ENCODE measurements around the gene FOCAD.

The FOCAD gene

GRCh38 chr9:20684875-20685696, 1.0 kb downstream of the FOCAD start:
- H3K27ac ChIP-seq (ENCODE audit: low read length): peak overlapping the region; percentile 68
- H3K4me1 ChIP-seq (ENCODE audit: control insufficient read depth, low read depth, low read length): peaks cover 15% of the 10 kb centered on the region
- H3K36me3 ChIP-seq (ENCODE audit: control insufficient read depth, low read depth, low read length): no peaks in the 10 kb centered on the region
- no peaks in the 10 kb centered on the region for H3K9me3 ChIP-seq (ENCODE audit: control insufficient read depth, low read depth, low read length)
- H3K27me3 ChIP-seq (ENCODE audit: control insufficient read depth, insufficient read depth, low read length): no peaks in the 10 kb centered on the region
- H3K4me3 ChIP-seq (ENCODE audit: low read length): peak overlapping the region; percentile 89
- peak overlapping the region; percentile 84 for H3K9ac ChIP-seq (ENCODE audit: low read length)

- Histone ChIP-seq H3K27me3 (ENCODE audit: control insufficient read depth, insufficient read depth, low read length) (no peaks in the 10 kb centered on the region), H3K9ac (ENCODE audit: low read length) (no peak overlapping the region), H3K9me3 (ENCODE audit: control insufficient read depth, low read depth, low read length) (no peaks in the 10 kb centered on the region), H3K27ac (ENCODE audit: low read length) (no peak overlapping the region), H3K4me1 (ENCODE audit: control insufficient read depth, low read depth, low read length) (peaks cover 15% of the 10 kb centered on the region), H3K36me3 (ENCODE audit: control insufficient read depth, low read depth, low read length) (no peaks in the 10 kb centered on the region), H3K4me3 (ENCODE audit: low read length) (no peak overlapping the region)
These were observed 1.7 kb downstream of the FOCAD start for GRCh38 chr9:20685769-20686168.

- H3K9me3 ChIP-seq (ENCODE audit: control insufficient read depth, low read depth, low read length): no peaks in the 10 kb centered on the region
- H3K9ac ChIP-seq (ENCODE audit: low read length): no peak overlapping the region
- no peaks in the 10 kb centered on the region for H3K36me3 ChIP-seq (ENCODE audit: control insufficient read depth, low read depth, low read length)
- H3K27me3 ChIP-seq (ENCODE audit: control insufficient read depth, insufficient read depth, low read length): no peaks in the 10 kb centered on the region
- no peak overlapping the region for H3K4me3 ChIP-seq (ENCODE audit: low read length)
- no peak overlapping the region for H3K27ac ChIP-seq (ENCODE audit: low read length)
- H3K4me1 ChIP-seq (ENCODE audit: control insufficient read depth, low read depth, low read length): peaks cover 6% of the 10 kb centered on the region
These were observed 5.8 kb downstream of the FOCAD start for GRCh38 chr9:20689833-20690232.

- Histone ChIP-seq H3K4me3 (ENCODE audit: low read length) (no peak overlapping the region), H3K27me3 (ENCODE audit: control insufficient read depth, insufficient read depth, low read length) (no peaks in the 10 kb centered on the region), H3K36me3 (ENCODE audit: control insufficient read depth, low read depth, low read length) (no peaks in the 10 kb centered on the region), H3K27ac (ENCODE audit: low read length) (no peak overlapping the region), H3K4me1 (ENCODE audit: control insufficient read depth, low read depth, low read length) (no peaks in the 10 kb centered on the region), H3K9me3 (ENCODE audit: control insufficient read depth, low read depth, low read length) (no peaks in the 10 kb centered on the region), H3K9ac (ENCODE audit: low read length) (no peak overlapping the region)
These were observed 8.5 kb downstream of the FOCAD start for GRCh38 chr9:20692554-20692953.

GRCh38 chr9:20693068-20693467, 9.0 kb downstream of the FOCAD start:
- no peak overlapping the region for H3K4me3 ChIP-seq (ENCODE audit: low read length)
- no peaks in the 10 kb centered on the region for H3K4me1 ChIP-seq (ENCODE audit: control insufficient read depth, low read depth, low read length)
- H3K27me3 ChIP-seq (ENCODE audit: control insufficient read depth, insufficient read depth, low read length): no peaks in the 10 kb centered on the region
- H3K36me3 ChIP-seq (ENCODE audit: control insufficient read depth, low read depth, low read length): no peaks in the 10 kb centered on the region
- H3K9me3 ChIP-seq (ENCODE audit: control insufficient read depth, low read depth, low read length): no peaks in the 10 kb centered on the region
- H3K27ac ChIP-seq (ENCODE audit: low read length): no peak overlapping the region
- H3K9ac ChIP-seq (ENCODE audit: low read length): no peak overlapping the region

GRCh38 chr9:20694248-20694647, 10.2 kb downstream of the FOCAD start:
- no peak overlapping the region for H3K27ac ChIP-seq (ENCODE audit: low read length)
- H3K4me1 ChIP-seq (ENCODE audit: control insufficient read depth, low read depth, low read length): no peaks in the 10 kb centered on the region
- H3K9me3 ChIP-seq (ENCODE audit: control insufficient read depth, low read depth, low read length): no peaks in the 10 kb centered on the region
- no peak overlapping the region for H3K4me3 ChIP-seq (ENCODE audit: low read length)
- H3K9ac ChIP-seq (ENCODE audit: low read length): no peak overlapping the region
- no peaks in the 10 kb centered on the region for H3K36me3 ChIP-seq (ENCODE audit: control insufficient read depth, low read depth, low read length)
- H3K27me3 ChIP-seq (ENCODE audit: control insufficient read depth, insufficient read depth, low read length): no peaks in the 10 kb centered on the region

- Histone ChIP-seq H3K36me3 (ENCODE audit: control insufficient read depth, low read depth, low read length) (no peaks in the 10 kb centered on the region), H3K9me3 (ENCODE audit: control insufficient read depth, low read depth, low read length) (no peaks in the 10 kb centered on the region), H3K9ac (ENCODE audit: low read length) (no peak overlapping the region), H3K4me3 (ENCODE audit: low read length) (no peak overlapping the region), H3K27ac (ENCODE audit: low read length) (no peak overlapping the region), H3K27me3 (ENCODE audit: control insufficient read depth, insufficient read depth, low read length) (no peaks in the 10 kb centered on the region), H3K4me1 (ENCODE audit: control insufficient read depth, low read depth, low read length) (no peaks in the 10 kb centered on the region)
These were observed 13.1 kb downstream of the FOCAD start for GRCh38 chr9:20697021-20697719.

GRCh38 chr9:20698782-20699181, 14.7 kb downstream of the FOCAD start:
- Histone ChIP-seq H3K4me3 (ENCODE audit: low read length) (no peak overlapping the region), H3K9me3 (ENCODE audit: control insufficient read depth, low read depth, low read length) (no peaks in the 10 kb centered on the region), H3K27ac (ENCODE audit: low read length) (no peak overlapping the region), H3K4me1 (ENCODE audit: control insufficient read depth, low read depth, low read length) (peaks cover 5% of the 10 kb centered on the region), H3K27me3 (ENCODE audit: control insufficient read depth, insufficient read depth, low read length) (no peaks in the 10 kb centered on the region), H3K9ac (ENCODE audit: low read length) (no peak overlapping the region), H3K36me3 (ENCODE audit: control insufficient read depth, low read depth, low read length) (no peaks in the 10 kb centered on the region)

GRCh38 chr9:20701060-20701459, 17.0 kb downstream of the FOCAD start:
- no peaks in the 10 kb centered on the region for H3K27me3 ChIP-seq (ENCODE audit: control insufficient read depth, insufficient read depth, low read length)
- H3K27ac ChIP-seq (ENCODE audit: low read length): no peak overlapping the region
- no peak overlapping the region for H3K4me3 ChIP-seq (ENCODE audit: low read length)
- H3K36me3 ChIP-seq (ENCODE audit: control insufficient read depth, low read depth, low read length): no peaks in the 10 kb centered on the region
- H3K9ac ChIP-seq (ENCODE audit: low read length): no peak overlapping the region
- H3K9me3 ChIP-seq (ENCODE audit: control insufficient read depth, low read depth, low read length): no peaks in the 10 kb centered on the region
- H3K4me1 ChIP-seq (ENCODE audit: control insufficient read depth, low read depth, low read length): peaks cover 5% of the 10 kb centered on the region

GRCh38 chr9:20702570-20702969, 18.5 kb downstream of the FOCAD start:
- no peak overlapping the region for H3K9ac ChIP-seq (ENCODE audit: low read length)
- no peaks in the 10 kb centered on the region for H3K9me3 ChIP-seq (ENCODE audit: control insufficient read depth, low read depth, low read length)
- peaks cover 5% of the 10 kb centered on the region for H3K4me1 ChIP-seq (ENCODE audit: control insufficient read depth, low read depth, low read length)

GRCh38 chr9:20703146-20703545, 19.1 kb downstream of the FOCAD start:
- peaks cover 5% of the 10 kb centered on the region for H3K4me1 ChIP-seq (ENCODE audit: control insufficient read depth, low read depth, low read length)
- H3K4me3 ChIP-seq (ENCODE audit: low read length): no peak overlapping the region
- H3K27ac ChIP-seq (ENCODE audit: low read length): no peak overlapping the region
- no peaks in the 10 kb centered on the region for H3K36me3 ChIP-seq (ENCODE audit: control insufficient read depth, low read depth, low read length)
- H3K9me3 ChIP-seq (ENCODE audit: control insufficient read depth, low read depth, low read length): no peaks in the 10 kb centered on the region
- H3K9ac ChIP-seq (ENCODE audit: low read length): no peak overlapping the region
- H3K27me3 ChIP-seq (ENCODE audit: control insufficient read depth, insufficient read depth, low read length): no peaks in the 10 kb centered on the region

More at GRCh38 chr9:20702570-20702969, 18.5 kb downstream of the FOCAD start:
- Histone ChIP-seq H3K4me3 (ENCODE audit: low read length) (no peak overlapping the region), H3K36me3 (ENCODE audit: control insufficient read depth, low read depth, low read length) (no peaks in the 10 kb centered on the region), H3K27ac (ENCODE audit: low read length) (no peak overlapping the region), H3K27me3 (ENCODE audit: control insufficient read depth, insufficient read depth, low read length) (no peaks in the 10 kb centered on the region)

GRCh38 chr9:20707708-20708107, 23.6 kb downstream of the FOCAD start:
- H3K27ac ChIP-seq (ENCODE audit: low read length): no peak overlapping the region
- H3K36me3 ChIP-seq (ENCODE audit: control insufficient read depth, low read depth, low read length): no peaks in the 10 kb centered on the region
- H3K9me3 ChIP-seq (ENCODE audit: control insufficient read depth, low read depth, low read length): no peaks in the 10 kb centered on the region
- no peak overlapping the region for H3K4me3 ChIP-seq (ENCODE audit: low read length)
- H3K4me1 ChIP-seq (ENCODE audit: control insufficient read depth, low read depth, low read length): peaks cover 5% of the 10 kb centered on the region
- no peak overlapping the region for H3K9ac ChIP-seq (ENCODE audit: low read length)
- no peaks in the 10 kb centered on the region for H3K27me3 ChIP-seq (ENCODE audit: control insufficient read depth, insufficient read depth, low read length)
